GM18861 (cell line): ENCODE data around the gene ADAM8.
"Not testable (repeated sequence)": the region's sequence is repeated elsewhere in the genome, so short reads cannot be mapped to it uniquely, and the experiment has no call there.

Experiments
- ATAC-seq: cut with Tn5 transposase; IDR thresholded peaks from one replicate; pipeline ENCODE4 v1.9.1; 2021; ENCODE audit not compliant: unreplicated experiment

ADAM8 gene

GRCh38 chr10:133234796-133235195, 41.9 kb downstream of the ADAM8 start:
- not testable (repeated sequence) for ATAC-seq

GRCh38 chr10:133231946-133232574, 44.6 kb downstream of the ADAM8 start:
- no peak for ATAC-seq

- ATAC-seq, result no peak
These were observed 45.3 kb downstream of the ADAM8 start for GRCh38 chr10:133231244-133231945.

- ATAC-seq, result no peak
These were observed 46.1 kb downstream of the ADAM8 start for GRCh38 chr10:133230387-133231195.

- ATAC-seq, result no peak
These were observed 46.7 kb downstream of the ADAM8 start, which contains the start of gene UTF1 for GRCh38 chr10:133230044-133230361. Gene UTF1 (plus strand): TSS chr10:133230217. CDS start chr10:133230289, 72 bp downstream.

- ATAC-seq, result no peak
These were observed 47.2 kb downstream of the ADAM8 start for GRCh38 chr10:133229265-133230043.

GRCh38 chr10:133227256-133227655, 49.4 kb downstream of the ADAM8 start:
- ATAC-seq, result no peak

GRCh38 chr10:133226251-133226808, 50.3 kb downstream of the ADAM8 start:
- ATAC-seq, result no peak

GRCh38 chr10:133225707-133226191, 50.9 kb downstream of the ADAM8 start:
- no peak for ATAC-seq

- ATAC-seq, result no peak
These were observed 51.8 kb downstream of the ADAM8 start for GRCh38 chr10:133224756-133225372.

GRCh38 chr10:133224076-133224475, 52.6 kb downstream of the ADAM8 start:
- ATAC-seq, result no peak

GRCh38 chr10:133221756-133222155, 54.9 kb downstream of the ADAM8 start:
- ATAC-seq, result not testable (repeated sequence)

GRCh38 chr10:133221331-133221730, 55.3 kb downstream of the ADAM8 start:
- ATAC-seq, result no peak

- no peak for ATAC-seq
These were observed 56.9 kb downstream of the ADAM8 start for GRCh38 chr10:133219782-133220181.

GRCh38 chr10:133218891-133219290, 57.8 kb downstream of the ADAM8 start:
- no peak for ATAC-seq

GRCh38 chr10:133217800-133218589, 58.7 kb downstream of the ADAM8 start:
- ATAC-seq, result no peak

GRCh38 chr10:133216776-133217175, 59.9 kb downstream of the ADAM8 start:
- ATAC-seq, result no peak

- no peak for ATAC-seq
These were observed 61.1 kb downstream of the ADAM8 start for GRCh38 chr10:133215586-133215985.
